Activated CD8-positive, alpha-beta T cell treated with anti-CD3 and anti-CD28 coated beads, Interleukin-2, amount 10 ng/mL, durations not matched to agents 7 days and 5 days (primary cell): Measurements from ENCODE around the gene BPIFB4. TPM values are rescaled to one million over a fixed set of nuclear protein-coding genes. Genes with fewer than 3 reads are reported as not detected.

ENCODE experiments used
- ATAC-seq: fragments of 150-1000 bp; cut with Tn5 transposase; one replicate; pipeline ENCODE4 v1.10.0; 2021; ENCODE audit warnings: moderate library complexity
- CTCF ChIA-PET: fragments of 350-600 bp; sonication (Branson Sonifier 250); formaldehyde crosslinking; loops from one replicate; lab custom pipeline; 2021; ENCODE audit warnings: antibody characterized with exemption; lab: Charles Lee
- POLR2A ChIA-PET: fragments of 350-600 bp; sonication (Branson Sonifier 250); formaldehyde crosslinking; loops from one replicate; lab custom pipeline; 2021; ENCODE audit warnings: antibody characterized with exemption; lab: Charles Lee
- DNase-seq: peaks from one replicate; pipeline ENCODE4 v3.0.0-alpha.2; 2020
- H3K27ac Mint-ChIP-seq: one replicate; pipeline ENCODE4 v1.8.0; 2021; ENCODE audit warnings: mild to moderate bottlenecking, mixed read lengths
- H3K27me3 Mint-ChIP-seq: one replicate; pipeline ENCODE4 v1.8.0; 2021; ENCODE audit warnings: low read depth, mixed read lengths
- H3K36me3 Mint-ChIP-seq: one replicate; pipeline ENCODE4 v1.8.0; 2021; ENCODE audit warnings: low read depth, mixed read lengths
- H3K4me1 Mint-ChIP-seq: one replicate; pipeline ENCODE4 v1.8.0; 2021; ENCODE audit warnings: low read depth, mixed read lengths
- H3K4me3 Mint-ChIP-seq: one replicate; pipeline ENCODE4 v1.8.0; 2021; ENCODE audit warnings: mild to moderate bottlenecking, mixed read lengths
- H3K9me3 Mint-ChIP-seq: one replicate; pipeline ENCODE4 v1.8.0; 2022; ENCODE audit warnings: mixed read lengths; ENCODE audit not compliant: insufficient read depth
- total RNA-seq, 2 experiments: library from RNA; stranded (reverse); gene quantifications; one replicate each; pipeline ENCODE4 v1.2.3, GENCODE V29; 2021

Gene BPIFB4
- total RNA-seq, 2 experiments from 2014 or later: not detected

DNA sequence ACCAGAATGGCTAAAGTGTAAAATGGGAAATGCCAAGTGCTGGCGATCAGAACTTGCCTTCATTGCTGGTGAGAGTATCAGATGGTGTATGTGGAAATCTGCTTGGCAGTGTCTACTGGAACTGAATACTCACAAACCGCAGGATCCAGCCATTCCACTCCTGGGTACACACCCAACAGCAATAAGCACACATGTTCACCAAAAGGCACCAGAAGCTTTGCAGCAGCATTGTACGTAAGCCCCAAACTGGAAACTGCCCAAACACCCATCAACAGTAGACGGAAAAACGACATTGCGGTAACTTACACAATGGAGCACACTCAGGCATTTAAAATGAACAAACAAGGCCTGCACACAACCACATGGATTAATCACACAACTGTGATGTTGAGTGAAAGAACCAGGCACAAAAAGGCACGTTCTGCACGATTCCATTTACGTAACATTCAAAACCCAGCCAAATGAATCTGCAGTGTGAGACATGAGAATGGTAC, 51.2 kb downstream of the BPIFB4 start:
- ATAC-seq: no peak
- Mint-ChIP-seq H3K4me1 (no peaks in the 10 kb centered on the region), H3K4me3 (no peak overlapping the region), H3K27ac (no peak overlapping the region), H3K36me3 (no peaks in the 10 kb centered on the region), H3K9me3 (no peaks in the 10 kb centered on the region), H3K27me3 (peaks cover 11% of the 10 kb centered on the region)
- no peak for DNase-seq
- POLR2A ChIA-PET: no interaction called here
- CTCF ChIA-PET: no interaction called here

DNA sequence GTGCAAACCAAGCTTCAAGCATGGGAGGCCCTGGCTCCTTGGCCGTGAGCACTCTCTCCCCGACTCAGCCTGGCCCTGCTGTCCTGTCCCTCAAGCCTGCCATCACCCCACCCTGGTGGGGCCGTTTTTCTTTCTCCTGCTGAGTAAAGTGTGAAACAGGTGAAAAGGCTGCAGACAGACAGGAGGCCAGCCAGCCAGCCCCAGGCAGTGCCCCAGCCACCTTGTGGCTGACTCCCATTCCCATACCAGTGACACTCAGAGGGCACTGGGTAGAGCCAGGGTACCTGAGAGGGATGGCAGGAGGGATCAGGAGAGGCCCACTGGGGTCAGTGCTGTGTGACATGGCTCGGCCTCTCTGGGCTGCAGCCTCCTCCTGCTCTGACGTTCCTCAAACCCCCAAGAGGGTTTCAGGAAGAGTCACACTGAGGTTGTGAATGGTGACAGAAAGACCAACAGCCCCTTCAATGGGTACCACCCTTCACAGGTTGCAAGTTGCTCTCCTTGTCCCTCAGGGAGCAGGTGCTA, 52.6 kb downstream of the BPIFB4 start:
- DNase-seq: no peak
- Mint-ChIP-seq H3K27ac (no peak overlapping the region), H3K27me3 (peaks cover 11% of the 10 kb centered on the region), H3K4me1 (no peaks in the 10 kb centered on the region), H3K36me3 (no peaks in the 10 kb centered on the region), H3K4me3 (no peak overlapping the region), H3K9me3 (no peaks in the 10 kb centered on the region)
- ATAC-seq: no peak
- ChIA-PET CTCF (no interaction called here), POLR2A (no interaction called here)

DNA sequence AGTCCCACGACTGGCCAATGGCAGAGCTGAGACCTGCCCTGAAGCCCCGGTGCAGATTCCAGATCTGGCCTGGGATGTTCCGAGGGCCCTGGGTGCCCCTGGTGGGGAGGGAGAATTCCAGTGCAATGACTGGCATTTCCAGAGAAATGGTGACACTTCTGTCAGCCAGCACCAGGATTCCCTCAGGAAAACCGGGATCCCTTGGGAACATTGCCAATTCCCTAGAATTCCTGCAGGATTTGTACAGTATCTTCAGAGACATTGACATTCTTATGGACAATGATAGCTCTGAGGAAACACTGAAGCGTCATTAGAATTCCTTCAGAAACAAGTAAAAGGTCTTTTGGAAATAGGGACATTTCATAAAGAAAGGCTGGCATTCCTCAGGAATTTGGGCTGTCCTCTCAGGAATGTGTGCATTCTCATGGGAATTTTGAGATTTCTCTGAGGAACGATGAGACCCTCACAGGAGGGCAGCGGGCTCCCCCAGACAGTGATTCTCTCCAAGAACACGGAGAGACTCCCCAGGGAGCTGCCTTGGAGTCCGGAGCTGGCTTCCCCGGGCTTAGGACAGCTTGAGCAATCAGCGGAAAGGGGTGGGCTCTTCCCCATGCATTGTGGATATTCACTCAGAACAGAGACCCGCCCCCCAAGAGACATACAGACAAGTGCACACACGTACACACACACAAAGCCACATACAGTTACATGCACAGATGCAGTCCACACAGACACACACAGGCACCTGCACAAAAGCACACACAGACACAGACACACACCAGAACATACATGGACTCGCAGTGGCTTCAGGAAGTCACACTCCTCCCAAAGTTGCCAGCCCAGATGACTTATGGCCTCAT, 53.3 kb downstream of the BPIFB4 start:
- POLR2A ChIA-PET: no interaction called here
- Mint-ChIP-seq H3K27ac (no peak overlapping the region), H3K4me1 (no peaks in the 10 kb centered on the region), H3K4me3 (no peak overlapping the region), H3K9me3 (no peaks in the 10 kb centered on the region), H3K36me3 (no peaks in the 10 kb centered on the region), H3K27me3 (peaks cover 11% of the 10 kb centered on the region)
- ATAC-seq: no peak
- CTCF ChIA-PET: no interaction called here
- no peak for DNase-seq

DNA sequence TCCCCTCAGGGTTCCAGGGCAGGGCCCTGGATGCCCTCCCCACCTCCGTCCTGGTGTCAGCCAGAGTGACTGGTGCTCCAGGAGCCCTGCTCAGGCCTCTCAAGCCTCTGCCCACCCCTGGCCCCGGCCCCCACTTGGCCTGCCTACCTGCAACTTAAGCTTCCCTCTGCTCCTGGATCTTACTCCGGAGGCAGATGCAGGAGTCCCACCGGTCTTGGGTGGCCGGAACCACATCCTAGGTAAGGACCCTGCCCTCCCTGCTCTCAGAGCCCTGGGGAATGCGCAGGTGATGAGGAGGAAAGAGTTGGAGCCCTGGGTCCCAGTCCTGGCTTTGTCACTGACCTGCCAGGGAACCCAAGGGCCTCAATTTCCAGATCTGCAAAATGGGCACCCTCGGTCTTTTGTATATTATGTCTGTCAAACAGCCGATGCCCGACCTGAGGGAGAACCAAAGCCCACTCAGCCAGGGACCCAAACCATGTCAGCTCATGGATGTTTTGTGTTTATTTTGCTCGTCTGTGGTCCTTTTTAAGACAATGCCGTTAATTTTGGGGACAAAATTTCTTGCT, 54.0 kb downstream of the BPIFB4 start:
- peaks cover 11% of the 10 kb centered on the region for H3K27me3 Mint-ChIP-seq
- no peaks in the 10 kb centered on the region for H3K36me3 Mint-ChIP-seq
- H3K4me3 Mint-ChIP-seq: no peak overlapping the region
- H3K27ac Mint-ChIP-seq: no peak overlapping the region
- ATAC-seq (no peak), DNase-seq (no peak)
- no peaks in the 10 kb centered on the region for H3K9me3 Mint-ChIP-seq
- ChIA-PET CTCF (no interaction called here), POLR2A (no interaction called here)
- no peaks in the 10 kb centered on the region for H3K4me1 Mint-ChIP-seq

DNA sequence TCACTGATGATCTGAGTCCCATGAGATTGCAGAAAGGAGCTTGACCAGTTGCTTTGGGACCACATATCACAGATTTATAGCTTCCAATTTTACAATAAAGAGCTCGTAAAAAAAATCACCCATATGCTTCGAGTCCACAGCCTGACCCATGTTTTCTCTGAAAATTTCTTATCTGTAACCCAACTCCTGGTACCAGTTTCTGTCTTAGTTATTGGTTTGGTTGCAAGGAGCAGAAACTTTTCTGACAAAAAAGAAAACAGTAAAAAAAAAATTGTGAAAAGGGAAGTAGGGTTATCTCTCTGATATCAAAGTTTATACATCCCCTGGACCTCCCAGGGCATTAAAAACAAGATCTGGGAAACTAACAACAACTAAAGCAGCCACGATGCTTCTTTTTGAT, 57.8 kb downstream of the BPIFB4 start:
- ATAC-seq: no peak
- no peak overlapping the region for H3K27ac Mint-ChIP-seq
- H3K36me3 Mint-ChIP-seq: no peaks in the 10 kb centered on the region
- no peak overlapping the region for H3K4me3 Mint-ChIP-seq
- H3K9me3 Mint-ChIP-seq: no peaks in the 10 kb centered on the region
- ChIA-PET CTCF (interaction anchor here (1.5 kb wide), 1 partner anchor 8 kb away, joined by 5 read pairs; no protein-coding TSS in a partner anchor), POLR2A (no interaction called here)
- DNase-seq: no peak
- no peaks in the 10 kb centered on the region for H3K4me1 Mint-ChIP-seq
- peaks cover 7% of the 10 kb centered on the region for H3K27me3 Mint-ChIP-seq

DNA sequence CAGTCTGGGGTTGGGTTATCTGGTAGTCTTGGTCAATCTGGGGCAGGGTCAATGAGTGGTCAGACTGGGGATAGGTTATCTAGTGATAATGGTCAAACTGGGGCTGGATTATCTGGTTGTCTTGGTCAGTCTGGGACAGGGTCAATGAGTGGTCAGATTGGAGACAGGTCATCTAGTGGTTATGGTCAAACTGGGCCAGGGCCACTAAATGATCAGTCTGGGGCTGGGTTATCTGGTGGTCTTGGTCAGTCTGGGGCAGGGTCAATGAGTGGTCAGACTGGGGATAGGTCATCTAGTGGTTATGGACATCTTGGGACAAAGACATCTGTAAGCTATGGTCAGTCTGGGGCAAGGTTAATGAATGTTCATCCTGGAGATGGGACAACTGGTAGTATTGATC, 60.0 kb downstream of the BPIFB4 start:
- no peak for DNase-seq
- H3K36me3 Mint-ChIP-seq: no peaks in the 10 kb centered on the region
- H3K27ac Mint-ChIP-seq: no peak overlapping the region
- ChIA-PET POLR2A (interaction anchor here (0.7 kb wide), 1 partner anchor 642 kb away, joined by 5 read pairs; no protein-coding TSS in a partner anchor), CTCF (no interaction called here)
- H3K27me3 Mint-ChIP-seq: peaks cover 19% of the 10 kb centered on the region
- no peak overlapping the region for H3K4me3 Mint-ChIP-seq
- no peaks in the 10 kb centered on the region for H3K9me3 Mint-ChIP-seq
- ATAC-seq: no peak
- H3K4me1 Mint-ChIP-seq: no peaks in the 10 kb centered on the region

DNA sequence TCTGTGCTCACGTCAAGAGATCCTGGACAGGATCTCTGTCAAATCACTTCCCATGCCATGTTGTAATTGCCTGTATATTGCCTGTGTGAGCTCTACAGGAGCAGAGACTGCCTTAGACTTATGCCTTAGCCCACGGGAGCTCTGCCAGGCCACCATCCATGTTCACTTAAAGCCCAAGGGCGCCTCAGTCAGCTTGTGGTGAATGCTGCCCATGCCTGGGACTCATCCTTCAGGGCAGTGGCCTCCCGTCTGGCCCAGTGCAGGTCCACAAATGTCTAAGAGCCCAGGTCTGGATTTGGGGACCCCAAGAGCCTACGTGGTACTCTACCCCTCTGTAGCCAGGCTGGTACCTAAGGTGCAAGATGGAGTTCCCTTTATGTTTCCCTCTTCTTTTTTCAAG, 66.1 kb downstream of the BPIFB4 start:
- ATAC-seq: no peak
- DNase-seq: no peak
- H3K36me3 Mint-ChIP-seq: no peaks in the 10 kb centered on the region
- H3K9me3 Mint-ChIP-seq: no peaks in the 10 kb centered on the region
- H3K27ac Mint-ChIP-seq: no peak overlapping the region
- ChIA-PET CTCF (interaction anchor here (0.8 to 2.1 kb wide), 2 partner anchors 9 to 101 kb away, joined by 3 to 5 read pairs; no protein-coding TSS in a partner anchor), POLR2A (no interaction called here)
- H3K27me3 Mint-ChIP-seq: peaks cover 27% of the 10 kb centered on the region
- no peaks in the 10 kb centered on the region for H3K4me1 Mint-ChIP-seq
- no peak overlapping the region for H3K4me3 Mint-ChIP-seq

DNA sequence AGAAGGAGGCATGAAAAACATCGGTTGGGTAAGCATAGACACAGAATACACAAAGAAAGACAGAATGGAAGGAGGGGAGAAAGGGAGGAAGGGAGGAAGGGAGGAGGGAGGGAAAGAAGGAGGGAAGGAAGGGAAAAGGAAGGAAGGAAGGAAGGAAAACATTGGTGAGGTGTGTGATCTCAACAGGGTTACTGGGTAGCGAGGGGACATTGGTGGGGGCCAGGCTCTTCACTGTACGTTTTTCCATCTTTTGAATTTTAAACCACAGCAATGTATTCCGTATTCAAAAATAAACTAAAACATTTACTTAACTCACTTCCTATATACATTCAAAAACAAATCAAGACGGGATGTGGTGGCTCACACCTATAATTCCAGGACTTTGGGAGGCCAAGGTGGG, 67.9 kb downstream of the BPIFB4 start:
- no peak overlapping the region for H3K4me3 Mint-ChIP-seq
- ChIA-PET POLR2A (no interaction called here), CTCF (no interaction called here)
- H3K27me3 Mint-ChIP-seq: peaks cover 24% of the 10 kb centered on the region
- DNase-seq (no peak), ATAC-seq (no peak)
- no peaks in the 10 kb centered on the region for H3K36me3 Mint-ChIP-seq
- no peak overlapping the region for H3K27ac Mint-ChIP-seq
- no peaks in the 10 kb centered on the region for H3K4me1 Mint-ChIP-seq
- H3K9me3 Mint-ChIP-seq: no peaks in the 10 kb centered on the region

DNA sequence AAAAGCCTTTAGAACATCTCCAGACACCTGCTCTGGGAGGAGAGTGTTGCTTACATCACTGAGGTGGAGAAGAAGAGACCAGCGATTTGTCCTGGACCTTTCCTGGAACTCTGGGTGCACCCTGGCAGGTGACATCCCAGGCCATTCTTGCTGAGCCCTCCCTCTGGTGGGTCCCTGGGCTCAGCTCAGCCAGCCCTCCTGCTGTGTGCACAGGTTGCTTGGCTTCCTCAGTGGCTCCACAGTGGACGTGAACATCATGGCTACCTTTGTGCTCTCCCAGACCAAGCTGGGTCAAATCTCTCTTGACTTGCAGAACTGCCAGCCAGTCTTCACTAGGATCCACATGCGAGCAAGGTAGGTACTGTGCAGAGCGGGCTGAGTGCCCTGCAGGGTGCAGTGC, 68.6 kb downstream of the BPIFB4 start:
- POLR2A ChIA-PET: no interaction called here
- peaks cover 24% of the 10 kb centered on the region for H3K27me3 Mint-ChIP-seq
- DNase-seq (no peak), ATAC-seq (no peak)
- H3K9me3 Mint-ChIP-seq: no peaks in the 10 kb centered on the region
- CTCF ChIA-PET: no interaction called here
- H3K4me3 Mint-ChIP-seq: no peak overlapping the region
- H3K27ac Mint-ChIP-seq: no peak overlapping the region
- H3K4me1 Mint-ChIP-seq: no peaks in the 10 kb centered on the region
- no peaks in the 10 kb centered on the region for H3K36me3 Mint-ChIP-seq

DNA sequence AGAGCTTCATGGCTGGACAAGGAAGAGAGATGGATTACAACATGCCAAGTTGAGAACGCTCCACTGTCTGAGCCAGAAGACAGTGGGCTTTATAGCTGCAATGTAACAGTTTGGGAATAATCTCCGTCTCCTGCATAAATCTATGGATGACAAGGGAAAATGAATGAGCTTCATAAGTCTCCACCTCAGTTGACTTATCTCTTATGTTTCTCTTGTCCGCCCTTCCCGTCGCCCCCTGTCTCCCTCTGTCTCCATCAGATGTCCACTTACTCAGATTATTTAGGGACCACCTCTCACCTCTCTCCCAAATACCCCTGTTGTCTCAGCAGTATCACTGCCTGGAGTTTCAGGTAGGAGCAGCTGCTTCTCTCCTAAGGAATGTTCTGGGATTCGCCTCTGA, 74.8 kb downstream of the BPIFB4 start:
- Mint-ChIP-seq H3K4me3 (no peak overlapping the region), H3K27ac (no peak overlapping the region), H3K4me1 (no peaks in the 10 kb centered on the region), H3K36me3 (no peaks in the 10 kb centered on the region), H3K27me3 (peaks cover 19% of the 10 kb centered on the region), H3K9me3 (no peaks in the 10 kb centered on the region)
- DNase-seq (no peak), ATAC-seq (no peak)
- ChIA-PET CTCF (no interaction called here), POLR2A (no interaction called here)

DNA sequence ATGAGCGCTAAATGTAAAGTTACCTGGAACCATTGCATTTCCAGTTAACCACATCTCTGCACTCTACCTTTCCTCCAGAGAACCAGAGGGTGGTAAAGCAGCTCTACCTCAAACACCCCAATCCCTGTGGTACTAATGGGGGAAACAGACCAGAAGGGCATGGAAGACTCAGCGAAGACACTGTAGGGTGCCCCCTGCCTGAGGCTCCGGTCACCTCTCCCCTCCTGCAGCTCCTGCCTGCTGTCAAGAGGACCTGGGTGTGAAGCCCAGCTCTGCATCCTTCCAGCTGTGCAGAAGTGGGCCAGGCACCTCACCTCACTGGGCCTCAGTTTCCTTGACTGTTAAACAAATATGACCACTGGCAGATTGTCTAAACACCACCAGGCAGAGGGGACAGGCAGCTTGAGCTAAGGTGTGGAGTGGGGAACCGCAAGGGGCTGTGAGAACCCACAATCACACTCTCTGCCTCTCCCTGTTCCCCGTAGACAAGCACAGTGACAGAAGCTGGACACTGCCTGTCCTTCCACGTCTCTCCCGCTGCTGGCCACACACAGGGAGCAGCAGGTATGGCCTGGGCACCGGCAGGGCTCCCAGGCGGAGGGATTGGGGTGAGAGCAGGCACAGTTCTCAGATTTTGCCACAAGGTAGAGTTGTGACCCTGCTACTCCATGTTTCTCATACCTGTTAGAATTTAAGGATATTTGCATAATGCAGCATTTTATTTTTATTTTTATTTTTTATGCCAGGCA, 79.4 kb downstream of the BPIFB4 start:
- POLR2A ChIA-PET: no interaction called here
- ATAC-seq (no peak), DNase-seq (no peak)
- CTCF ChIA-PET: no interaction called here
- Mint-ChIP-seq H3K27ac (no peak overlapping the region), H3K4me1 (no peaks in the 10 kb centered on the region), H3K9me3 (no peaks in the 10 kb centered on the region), H3K27me3 (peaks cover 5% of the 10 kb centered on the region), H3K4me3 (no peak overlapping the region), H3K36me3 (no peaks in the 10 kb centered on the region)

DNA sequence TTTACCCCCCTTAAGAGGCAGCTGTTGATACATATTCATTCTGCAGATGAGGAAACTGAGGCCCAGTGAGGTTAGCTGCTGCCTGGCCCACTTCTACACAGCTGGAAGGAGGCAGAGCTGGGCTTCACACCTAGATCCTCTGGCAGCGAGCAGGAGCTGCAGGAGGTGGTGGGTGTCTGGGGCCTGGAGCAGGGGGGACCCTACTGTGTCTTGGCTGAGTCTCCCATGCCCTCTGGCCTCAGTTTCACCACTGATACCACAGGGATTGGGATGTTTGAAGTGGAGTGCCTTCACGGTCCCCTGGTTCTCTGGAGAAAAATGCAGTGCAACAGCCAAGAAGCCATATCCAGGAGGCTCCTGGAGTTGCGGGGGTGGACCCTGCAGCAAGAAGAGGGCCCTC, 80.3 kb downstream of the BPIFB4 start:
- CTCF ChIA-PET: no interaction called here
- no peaks in the 10 kb centered on the region for H3K9me3 Mint-ChIP-seq

More for the DNA sequence above, 80.3 kb downstream of the BPIFB4 start:
- peaks cover 2% of the 10 kb centered on the region for H3K27me3 Mint-ChIP-seq
- no peaks in the 10 kb centered on the region for H3K4me1 Mint-ChIP-seq
- POLR2A ChIA-PET: no interaction called here
- DNase-seq (no peak), ATAC-seq (no peak)
- no peak overlapping the region for H3K4me3 Mint-ChIP-seq
- H3K27ac Mint-ChIP-seq: no peak overlapping the region
- H3K36me3 Mint-ChIP-seq: no peaks in the 10 kb centered on the region
